ENCODE data around the gene ALG14.

ALG14 gene

GRCh38 chr1:95067062-95067461, 5.7 kb downstream of the ALG14 start:
- TF ChIP-seq MYC (IDR thresholded peaks at IDR 0.05; ENCODE audit: low read depth, low read length), result no peak
- TF ChIP-seq POLR2A (IDR thresholded peaks at IDR 0.05; ENCODE audit: extremely low read depth, insufficient read length), result no peak
- no peak for TF ChIP-seq MAX (IDR thresholded peaks at IDR 0.05; ENCODE audit: low read depth, low read length)
- no peak for TF ChIP-seq CTCF (IDR thresholded peaks at IDR 0.05; ENCODE audit: low read depth, low read length)

GRCh38 chr1:95061445-95062006, 11.2 kb downstream of the ALG14 start:
- H3K4me3 ChIP-seq (ENCODE audit: low read depth, low read length), result no peak overlapping the region
- TF ChIP-seq POLR2A (IDR thresholded peaks at IDR 0.05; ENCODE audit: extremely low read depth, insufficient read length), result no peak
- TF ChIP-seq CTCF (IDR thresholded peaks at IDR 0.05; ENCODE audit: low read depth, low read length), result no peak
- TF ChIP-seq MYC (IDR thresholded peaks at IDR 0.05; ENCODE audit: low read depth, low read length), result no peak
- no peak for TF ChIP-seq MAX (IDR thresholded peaks at IDR 0.05; ENCODE audit: low read depth, low read length)
- DNase-seq (ENCODE audit: low read depth), result no peak

More at GRCh38 chr1:95067062-95067461, 5.7 kb downstream of the ALG14 start:
- DNase-seq (ENCODE audit: low read depth), result peak; percentile 52
- H3K4me3 ChIP-seq (ENCODE audit: low read depth, low read length), result no peak overlapping the region

GRCh38 chr1:95058974-95059373, 13.8 kb downstream of the ALG14 start:
- no peak for TF ChIP-seq MYC (IDR thresholded peaks at IDR 0.05; ENCODE audit: low read depth, low read length)
- TF ChIP-seq POLR2A (IDR thresholded peaks at IDR 0.05; ENCODE audit: extremely low read depth, insufficient read length), result no peak
- TF ChIP-seq CTCF (IDR thresholded peaks at IDR 0.05; ENCODE audit: low read depth, low read length), result no peak
- no peak for TF ChIP-seq MAX (IDR thresholded peaks at IDR 0.05; ENCODE audit: low read depth, low read length)
- no peak for DNase-seq (ENCODE audit: low read depth)
- H3K4me3 ChIP-seq (ENCODE audit: low read depth, low read length), result no peak overlapping the region

GRCh38 chr1:95057351-95057750, 15.4 kb downstream of the ALG14 start:
- no peak for DNase-seq (ENCODE audit: low read depth)
- H3K4me3 ChIP-seq (ENCODE audit: low read depth, low read length), result no peak overlapping the region
- TF ChIP-seq CTCF (IDR thresholded peaks at IDR 0.05; ENCODE audit: low read depth, low read length) (no peak), POLR2A (IDR thresholded peaks at IDR 0.05; ENCODE audit: extremely low read depth, insufficient read length) (no peak), MAX (IDR thresholded peaks at IDR 0.05; ENCODE audit: low read depth, low read length) (no peak), MYC (IDR thresholded peaks at IDR 0.05; ENCODE audit: low read depth, low read length) (no peak)

- H3K4me3 ChIP-seq (ENCODE audit: low read depth, low read length), result no peak overlapping the region
- no peak for TF ChIP-seq MAX (IDR thresholded peaks at IDR 0.05; ENCODE audit: low read depth, low read length)
- no peak for TF ChIP-seq CTCF (IDR thresholded peaks at IDR 0.05; ENCODE audit: low read depth, low read length)
- TF ChIP-seq POLR2A (IDR thresholded peaks at IDR 0.05; ENCODE audit: extremely low read depth, insufficient read length), result no peak
- no peak for TF ChIP-seq MYC (IDR thresholded peaks at IDR 0.05; ENCODE audit: low read depth, low read length)
- DNase-seq (ENCODE audit: low read depth), result no peak
Measured at GRCh38 chr1:95049935-95050334, 22.8 kb downstream of the ALG14 start.

Data from NB4 (cell line).